GM21390 (cell line): ENCODE measurements around the gene PRKG1.

Experiments used
- ATAC-seq: cut with Tn5 transposase; IDR thresholded peaks from one replicate; pipeline ENCODE4 v1.9.1; 2021; ENCODE audit not compliant: unreplicated experiment

The PRKG1 gene

GRCh38 chr10:51950996-51951555 lies 876.8 kb downstream of the PRKG1 start:
- ATAC-seq = no peak

- no peak for ATAC-seq
Observed at GRCh38 chr10:51951601-51952000, 877.3 kb downstream of the PRKG1 start.

GRCh38 chr10:51952056-51952455 lies 877.8 kb downstream of the PRKG1 start:
- no peak for ATAC-seq

GRCh38 chr10:51955696-51956095 lies 881.4 kb downstream of the PRKG1 start:
- no peak for ATAC-seq

- no peak for ATAC-seq
Observed at GRCh38 chr10:51956822-51957221, 882.5 kb downstream of the PRKG1 start.

- ATAC-seq = peak; percentile 49
Observed at GRCh38 chr10:51960494-51960895, 886.2 kb downstream of the PRKG1 start.

GRCh38 chr10:51961401-51961800 lies 887.1 kb downstream of the PRKG1 start:
- ATAC-seq = no peak

- ATAC-seq = no peak
Observed at GRCh38 chr10:51964630-51965029, 890.3 kb downstream of the PRKG1 start.

GRCh38 chr10:51965451-51965850 lies 891.2 kb downstream of the PRKG1 start:
- no peak for ATAC-seq

GRCh38 chr10:51972733-51973346 lies 898.6 kb downstream of the PRKG1 start:
- no peak for ATAC-seq

- no peak for ATAC-seq
Observed at GRCh38 chr10:51980752-51981151, 906.5 kb downstream of the PRKG1 start.

GRCh38 chr10:51981731-51982130 lies 907.4 kb downstream of the PRKG1 start:
- ATAC-seq = no peak

- ATAC-seq = no peak
Observed at GRCh38 chr10:51983481-51983880, 909.2 kb downstream of the PRKG1 start.

GRCh38 chr10:51985336-51985735 lies 911.0 kb downstream of the PRKG1 start:
- ATAC-seq = no peak

- ATAC-seq = no peak
Observed at GRCh38 chr10:51986516-51986915, 912.2 kb downstream of the PRKG1 start.

- no peak for ATAC-seq
Observed at GRCh38 chr10:51993475-51993874, 919.2 kb downstream of the PRKG1 start.

- ATAC-seq = no peak
Observed at GRCh38 chr10:51999096-51999495, 924.8 kb downstream of the PRKG1 start.

GRCh38 chr10:52004342-52004949 lies 930.2 kb downstream of the PRKG1 start:
- ATAC-seq = peak; percentile 82

GRCh38 chr10:52007091-52007490 lies 932.8 kb downstream of the PRKG1 start:
- no peak for ATAC-seq

- ATAC-seq = no peak
Observed at GRCh38 chr10:52011118-52011517, 936.8 kb downstream of the PRKG1 start.

- ATAC-seq = no peak
Observed at GRCh38 chr10:52019077-52019555, 944.8 kb downstream of the PRKG1 start.

GRCh38 chr10:52019656-52020055 lies 945.4 kb downstream of the PRKG1 start:
- no peak for ATAC-seq
